GM21529 (cell line): ENCODE results near the gene FMN1.

ENCODE experiments used
- ATAC-seq: cut with Tn5 transposase; IDR thresholded peaks from one replicate; pipeline ENCODE4 v1.9.1; 2021; ENCODE audit not compliant: unreplicated experiment

Gene FMN1

DNA sequence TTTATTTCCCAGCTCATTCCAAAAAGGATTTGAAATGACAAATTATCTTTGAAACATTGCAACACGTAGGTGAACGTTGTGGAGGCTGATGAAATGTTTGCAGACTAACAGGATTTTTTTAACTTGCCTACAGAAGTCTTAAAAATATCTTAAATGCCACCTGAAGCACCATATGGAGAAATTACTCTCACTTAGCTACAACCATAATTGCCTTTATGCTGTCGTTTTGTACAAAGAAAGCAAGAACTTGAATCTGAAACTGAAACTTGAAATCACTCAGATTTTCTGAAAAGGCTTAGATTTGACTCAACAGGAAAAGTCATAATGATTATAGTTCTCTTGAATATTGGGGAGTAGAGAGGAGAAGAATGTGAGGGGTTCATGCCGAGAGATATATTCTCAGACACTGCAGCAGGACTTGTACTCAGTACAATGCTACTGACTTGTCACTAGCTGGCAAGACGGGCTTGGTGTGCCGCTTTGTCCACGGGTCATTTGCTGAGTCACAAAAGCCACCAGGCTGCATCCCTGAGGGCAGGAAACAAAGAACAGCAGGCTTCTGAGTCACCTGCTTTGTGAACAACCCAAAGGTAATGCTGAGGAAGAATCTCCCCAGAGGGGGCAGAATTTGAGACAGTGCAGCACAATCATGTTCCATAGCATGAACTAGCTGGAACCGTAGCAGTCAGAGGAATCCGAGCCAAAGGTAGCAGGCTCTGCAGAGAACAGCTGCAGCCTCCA lies 7.1 kb upstream of the FMN1 start:
- peak; percentile 79 for ATAC-seq

- ATAC-seq = no peak
These were observed 6.4 kb upstream of the FMN1 start for GRCh38 chr15:33200903-33201302.

- ATAC-seq = no peak
These were observed 5.9 kb upstream of the FMN1 start for GRCh38 chr15:33200444-33200843.

GRCh38 chr15:33198541-33198940 lies 4.0 kb upstream of the FMN1 start:
- no peak for ATAC-seq

DNA sequence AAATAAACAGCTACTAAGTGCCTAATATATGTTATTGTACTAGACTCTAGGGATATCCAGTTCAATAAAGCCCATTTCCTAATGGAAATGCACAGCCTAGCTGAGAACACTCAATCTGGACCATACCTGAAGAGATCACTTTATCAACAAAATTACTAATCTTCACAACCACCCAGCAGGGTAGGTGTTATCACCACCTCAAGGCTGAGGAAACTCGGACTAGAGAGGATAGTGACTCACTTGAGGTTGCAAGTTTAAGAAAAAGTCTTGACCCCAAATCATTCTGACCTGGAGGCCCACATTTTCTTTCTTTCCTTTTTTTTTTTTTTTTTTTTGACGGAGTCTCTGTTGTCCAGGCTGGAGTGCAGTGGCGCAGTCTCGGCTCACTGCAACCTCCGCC lies 3.1 kb upstream of the FMN1 start:
- ATAC-seq = no peak

DNA sequence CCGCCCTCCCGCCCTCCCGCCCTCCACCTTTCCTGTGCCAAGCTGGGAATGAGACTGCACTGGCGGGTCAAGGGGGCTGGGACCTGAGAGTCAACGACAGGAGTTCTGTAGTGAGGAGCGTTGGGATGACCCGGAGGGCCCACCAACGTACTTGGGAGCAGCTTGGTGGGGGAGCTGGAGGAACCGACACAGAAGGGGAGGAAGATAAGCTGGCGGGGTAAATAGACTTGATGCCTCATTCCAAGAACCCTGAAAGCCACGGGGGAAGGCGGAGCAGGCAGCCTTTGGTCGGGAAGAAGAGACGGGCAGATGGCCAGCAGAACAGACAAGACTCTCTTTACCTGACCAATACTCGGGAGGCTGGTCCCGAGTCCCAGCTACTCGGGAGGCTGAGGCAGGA lies 277 bp downstream of the FMN1 start:
- no peak for ATAC-seq

DNA sequence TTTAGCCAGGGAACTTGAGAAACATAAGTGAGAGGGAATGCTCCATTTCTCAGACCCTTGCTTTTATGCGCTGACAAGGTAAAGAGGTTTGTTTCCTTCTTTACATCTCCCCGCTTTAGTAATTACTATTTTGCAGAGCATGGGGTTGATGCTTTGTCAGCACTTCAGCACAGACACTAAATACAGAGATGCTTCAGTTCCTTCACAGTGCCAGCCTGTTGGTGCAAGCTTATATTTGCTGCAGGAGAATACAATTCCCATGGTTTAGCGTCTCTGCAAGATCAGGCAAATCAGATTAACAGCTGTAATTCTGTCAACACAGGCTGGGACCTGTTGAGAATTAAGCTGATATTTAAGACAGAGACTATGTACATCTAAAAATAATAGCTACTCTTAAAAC lies 2.9 kb downstream of the FMN1 start:
- no peak for ATAC-seq

DNA sequence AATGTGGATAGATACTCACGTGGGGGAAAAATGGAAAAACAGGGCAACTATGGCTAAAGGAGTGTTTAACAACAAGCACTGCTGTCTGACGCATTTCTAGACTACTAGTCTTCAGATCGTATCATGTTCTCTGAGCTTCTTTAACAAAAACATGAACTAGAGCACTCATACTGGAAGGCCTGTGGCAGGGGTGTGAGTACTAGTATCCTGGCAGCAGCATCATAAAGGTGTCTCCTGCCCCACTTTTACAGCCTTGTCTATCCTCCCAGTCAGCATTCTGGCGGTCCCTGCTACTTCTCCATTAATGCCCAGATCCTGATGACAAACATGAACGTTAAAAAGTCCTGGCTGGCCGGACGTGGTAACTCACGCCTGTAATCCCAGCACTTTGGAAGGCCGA lies 4.0 kb downstream of the FMN1 start:
- ATAC-seq = no peak

DNA sequence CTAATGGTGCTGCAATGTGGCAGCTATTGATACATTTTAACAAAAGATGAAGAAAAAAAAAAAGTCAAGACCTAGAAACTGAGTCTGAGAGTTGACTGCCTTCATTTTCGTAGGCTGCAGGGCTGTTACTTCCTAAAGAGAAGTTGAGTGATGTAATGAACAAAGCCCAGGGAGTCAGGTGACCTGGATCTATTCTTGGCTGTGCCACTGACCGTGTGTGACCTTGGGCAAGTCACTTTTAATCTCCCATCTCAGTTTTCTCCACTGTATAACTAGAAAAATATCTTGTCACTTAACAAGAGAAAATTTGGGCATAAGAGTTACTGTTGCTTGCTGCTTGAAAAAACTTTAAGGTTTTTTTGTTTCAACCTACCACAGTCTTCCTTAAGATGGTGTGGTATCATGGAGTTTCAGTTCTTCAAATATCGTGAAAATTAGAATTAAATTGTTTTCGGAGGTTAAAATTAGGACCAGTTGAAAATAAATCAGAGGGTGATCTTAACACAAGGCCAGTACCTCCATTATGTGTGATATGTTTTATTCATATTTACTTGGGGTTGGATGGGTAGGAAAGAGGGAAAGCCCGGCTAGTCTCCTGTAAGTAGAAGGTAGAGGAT lies 5.8 kb downstream of the FMN1 start:
- ATAC-seq = peak; percentile 74

DNA sequence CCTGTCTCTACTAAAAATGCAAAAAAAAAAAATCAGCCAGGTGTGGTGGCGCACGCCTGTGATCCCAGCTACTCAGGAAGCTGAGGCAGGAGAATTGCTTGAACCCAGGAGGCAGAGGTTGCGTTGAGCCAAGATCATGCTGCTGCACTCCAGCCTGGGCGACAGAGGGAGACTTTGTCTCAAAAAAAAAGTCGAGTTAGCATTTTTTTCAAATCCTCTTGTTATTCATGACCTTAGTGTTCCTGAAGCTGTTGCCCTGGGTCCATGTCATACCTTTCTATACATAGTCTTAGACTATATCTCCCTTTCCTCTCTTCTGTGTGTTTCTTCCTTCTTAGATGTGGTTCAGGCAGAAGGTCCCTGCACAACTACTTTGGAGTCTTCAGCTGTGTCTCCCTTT lies 6.4 kb downstream of the FMN1 start:
- ATAC-seq = no peak

GRCh38 chr15:33183334-33183733 lies 11.2 kb downstream of the FMN1 start:
- no peak for ATAC-seq

DNA sequence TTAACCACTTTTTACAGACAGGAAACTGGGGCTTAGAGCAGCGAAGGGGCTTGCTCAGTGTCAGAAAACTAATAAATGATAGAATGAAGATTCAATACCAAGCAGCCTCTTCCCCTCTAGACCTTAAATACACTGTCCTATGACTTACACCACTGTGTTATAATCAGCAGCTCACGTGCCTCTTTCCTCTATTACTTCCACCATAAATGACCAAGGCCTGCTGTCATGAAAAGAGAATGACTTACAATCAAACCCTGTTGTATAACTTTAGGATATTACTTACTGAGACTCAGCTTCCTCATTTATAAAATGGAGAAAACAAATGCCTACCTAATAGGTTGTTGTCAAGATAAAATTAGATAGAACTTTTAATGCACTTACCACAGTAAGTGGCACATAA lies 11.6 kb downstream of the FMN1 start:
- no peak for ATAC-seq

DNA sequence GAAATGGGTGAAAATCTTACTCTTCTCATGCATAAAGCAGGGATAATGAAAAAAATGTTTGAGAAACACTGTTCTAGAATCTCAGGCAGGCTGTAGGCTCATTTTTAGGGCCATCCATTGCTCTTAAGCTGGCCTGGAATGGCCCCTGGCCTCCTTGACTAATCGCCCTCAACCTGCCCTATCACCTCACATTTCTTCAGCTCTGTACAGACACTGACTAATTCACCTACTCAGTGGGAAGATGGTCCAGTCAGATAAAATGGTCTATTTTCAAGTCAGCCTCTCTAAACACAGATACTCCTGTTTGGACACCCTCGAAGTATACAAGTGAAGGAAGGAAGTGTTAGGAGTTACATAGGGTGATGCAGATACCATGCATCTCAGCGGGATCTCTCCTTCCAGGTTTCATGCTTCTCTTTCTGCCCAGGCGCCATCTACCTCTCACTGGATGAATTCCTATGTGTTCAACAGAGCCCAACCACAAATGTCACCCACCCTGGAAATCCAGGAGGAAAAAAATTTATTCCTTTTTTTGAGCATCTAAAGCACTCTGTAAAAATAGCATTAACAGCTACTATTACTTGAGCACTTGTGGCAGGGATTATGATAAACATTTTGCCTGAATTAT lies 12.1 kb downstream of the FMN1 start:
- no peak for ATAC-seq

GRCh38 chr15:33179874-33180273 lies 14.6 kb downstream of the FMN1 start:
- no peak for ATAC-seq

DNA sequence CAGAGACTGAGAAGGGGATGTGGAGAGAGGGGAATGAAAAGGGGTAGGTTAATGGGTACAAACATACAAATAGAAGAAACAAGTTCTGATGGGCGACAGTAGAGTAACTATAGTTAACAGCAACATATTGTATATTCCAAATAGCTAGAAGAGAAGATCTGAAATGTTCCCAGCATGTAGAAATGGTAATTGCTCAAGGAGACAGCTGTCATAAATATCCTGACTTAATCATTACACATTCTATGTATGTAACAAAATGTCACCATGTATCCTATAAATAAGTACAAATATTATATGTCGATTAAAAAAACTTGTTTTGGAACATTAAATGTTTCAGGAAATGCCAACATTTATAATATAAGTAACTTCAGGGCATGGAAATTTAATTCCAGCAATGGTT lies 23.3 kb downstream of the FMN1 start:
- ATAC-seq = no peak

GRCh38 chr15:33169625-33170024 lies 24.9 kb downstream of the FMN1 start:
- ATAC-seq = no peak

GRCh38 chr15:33168444-33168843 lies 26.1 kb downstream of the FMN1 start:
- ATAC-seq = no peak

- no peak for ATAC-seq
These were observed 30.7 kb downstream of the FMN1 start for GRCh38 chr15:33163816-33164215.

- ATAC-seq = no peak
These were observed 33.3 kb downstream of the FMN1 start for GRCh38 chr15:33161209-33161608.

- no peak for ATAC-seq
These were observed 33.8 kb downstream of the FMN1 start for GRCh38 chr15:33160581-33161165.

- ATAC-seq = no peak
These were observed 34.6 kb downstream of the FMN1 start for GRCh38 chr15:33159726-33160453.
